DMS153 (cell line): ENCODE results near the gene NBEA.

Experiments
- DNase-seq: peaks from one replicate; lab custom pipeline; 2025; lab: John Stamatoyannopoulos, UW

The NBEA gene

GRCh38 chr13:35712907-35713761, 771.1 kb downstream of the NBEA start:
- DNase-seq = no peak

DNA sequence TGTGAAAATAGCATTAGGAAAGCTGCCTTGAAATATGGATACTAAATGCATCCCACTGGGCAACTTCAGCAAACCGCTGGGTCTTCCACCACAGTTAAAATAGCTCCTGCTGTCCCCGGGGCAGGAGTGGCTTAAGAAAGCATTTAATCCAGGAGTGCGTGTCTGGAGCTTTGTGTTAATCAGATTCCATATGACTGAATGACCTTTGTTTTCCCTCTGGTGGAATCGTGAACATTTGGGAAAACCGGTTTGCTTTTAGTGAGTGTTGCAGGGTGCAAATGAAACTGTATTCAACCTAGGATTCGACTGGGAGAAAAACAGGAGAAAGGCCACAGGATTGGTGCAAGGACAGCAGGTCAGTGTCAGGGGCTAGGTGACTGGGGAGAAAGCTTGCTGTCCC, 772.1 kb downstream of the NBEA start:
- DNase-seq = no peak

- no peak for DNase-seq
These were observed 772.7 kb downstream of the NBEA start for GRCh38 chr13:35714588-35715377.

- DNase-seq = no peak
These were observed 774.1 kb downstream of the NBEA start for GRCh38 chr13:35716186-35716585.

DNA sequence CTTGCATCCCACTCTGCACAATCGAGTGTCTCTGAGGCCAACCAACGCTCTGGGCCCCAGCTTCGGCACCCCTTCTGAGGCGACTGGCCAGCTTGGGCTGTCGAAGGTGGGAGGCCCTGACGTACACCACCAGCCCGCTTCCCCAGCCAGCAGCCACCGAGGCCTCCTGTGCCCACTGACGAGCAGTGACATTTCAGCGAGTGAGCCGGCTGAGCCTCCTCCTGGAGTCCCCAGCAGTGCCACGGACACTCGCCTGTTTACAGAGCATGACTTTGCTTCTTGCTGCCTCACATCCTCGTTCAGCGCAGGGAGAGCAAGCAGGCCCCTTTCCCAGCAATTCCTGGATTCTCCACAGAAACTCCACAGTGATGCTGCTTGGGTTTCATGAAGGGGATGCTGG, 774.7 kb downstream of the NBEA start:
- DNase-seq = no peak

- no peak for DNase-seq
These were observed 776.0 kb downstream of the NBEA start for GRCh38 chr13:35718084-35718483.

DNA sequence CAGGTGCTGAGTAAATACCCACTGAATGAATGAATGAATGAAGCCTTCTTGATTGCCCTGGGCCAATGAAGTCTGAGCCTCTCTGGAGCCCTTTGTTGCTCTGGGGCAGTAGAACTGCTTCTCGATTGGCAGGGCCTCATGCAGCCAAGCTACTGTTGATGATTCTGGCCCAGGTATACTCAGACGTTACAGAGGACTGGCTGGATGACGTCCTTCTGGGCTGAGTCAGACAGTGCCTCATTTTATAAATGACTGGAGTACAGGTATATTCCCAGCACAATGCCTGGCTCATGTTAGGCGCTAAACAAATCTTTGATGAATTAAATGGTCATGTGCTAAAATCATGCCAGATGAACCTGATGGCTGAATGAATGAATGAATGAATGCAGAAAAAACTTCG, 778.2 kb downstream of the NBEA start:
- no peak for DNase-seq

DNA sequence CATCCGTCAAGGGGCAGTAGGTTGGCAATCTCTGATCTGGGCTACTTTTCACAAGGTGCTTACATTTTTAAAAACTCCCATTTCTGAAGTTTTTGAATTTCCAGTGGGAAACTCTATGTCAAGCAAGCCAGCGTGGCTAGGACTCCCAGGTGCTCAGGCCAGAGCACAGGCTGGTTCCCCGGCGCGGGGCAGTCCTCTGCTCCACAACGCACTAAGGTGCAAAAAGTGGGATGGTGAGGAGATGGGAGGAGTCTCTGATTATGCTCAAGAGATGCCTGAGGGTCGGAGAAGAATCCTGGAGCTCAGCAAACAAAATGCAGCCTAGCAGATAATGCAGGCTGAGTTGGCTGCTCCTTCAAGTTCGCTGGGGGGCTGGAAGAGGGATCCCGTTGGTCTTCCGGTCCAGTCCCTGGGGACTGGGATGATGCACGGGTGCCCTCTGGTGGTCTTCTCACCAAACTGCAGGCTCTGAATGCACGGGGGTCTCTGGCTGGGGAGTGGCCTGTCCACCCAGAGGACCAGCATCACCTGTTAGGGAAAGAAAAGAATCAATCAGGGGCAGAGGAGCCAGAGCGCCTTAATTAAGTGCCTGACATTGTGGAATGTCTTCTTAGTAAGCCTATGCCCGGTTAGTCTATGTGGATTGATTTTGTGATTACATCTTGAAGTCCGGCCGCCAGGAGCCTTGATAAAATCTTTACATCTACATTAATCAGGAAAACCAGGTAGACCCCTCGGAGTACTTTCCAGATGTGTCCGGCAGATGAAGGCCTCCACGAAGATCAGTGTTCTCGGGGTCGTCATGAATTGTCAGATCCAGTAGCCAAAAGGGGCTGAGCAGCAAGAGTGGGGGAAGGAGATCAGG, 778.9 kb downstream of the NBEA start:
- no peak for DNase-seq
